GOT3 (cell line): ENCODE data around the gene PCBP3.

Experiments
- DNase-seq: peaks from one replicate; lab custom pipeline; 2025; ENCODE audit warnings: mixed read lengths; lab: John Stamatoyannopoulos, UW

PCBP3 gene

GRCh38 chr21:45910548-45911221 lies 267.2 kb downstream of the PCBP3 start:
- no peak for DNase-seq

- DNase-seq = no peak
Measured at GRCh38 chr21:45911806-45912325, 268.3 kb downstream of the PCBP3 start.

- DNase-seq = no peak
Measured at GRCh38 chr21:45912611-45913417, 269.3 kb downstream of the PCBP3 start.

- no peak for DNase-seq
Measured at GRCh38 chr21:45913418-45913765, 269.9 kb downstream of the PCBP3 start.

- DNase-seq = no peak
Measured at GRCh38 chr21:45913886-45914285, 270.4 kb downstream of the PCBP3 start.

GRCh38 chr21:45914321-45914845 lies 270.9 kb downstream of the PCBP3 start:
- no peak for DNase-seq

GRCh38 chr21:45916011-45916840 lies 272.7 kb downstream of the PCBP3 start:
- no peak for DNase-seq

GRCh38 chr21:45917241-45917640 lies 273.7 kb downstream of the PCBP3 start:
- DNase-seq = no peak

- DNase-seq = no peak
Measured at GRCh38 chr21:45918011-45918410, 274.5 kb downstream of the PCBP3 start.

GRCh38 chr21:45918835-45919447 lies 275.4 kb downstream of the PCBP3 start:
- DNase-seq = no peak

- DNase-seq = no peak
Measured at GRCh38 chr21:45919593-45919992, 276.1 kb downstream of the PCBP3 start.

- DNase-seq = no peak
Measured at GRCh38 chr21:45920824-45921600, 277.5 kb downstream of the PCBP3 start.

- DNase-seq = no peak
Measured at GRCh38 chr21:45921917-45922316, 278.4 kb downstream of the PCBP3 start.

GRCh38 chr21:45922648-45923047 lies 279.1 kb downstream of the PCBP3 start:
- no peak for DNase-seq

GRCh38 chr21:45923146-45923545 lies 279.6 kb downstream of the PCBP3 start:
- peak; percentile 9 for DNase-seq

- no peak for DNase-seq
Measured at GRCh38 chr21:45926281-45926680, 282.8 kb downstream of the PCBP3 start.

- DNase-seq = no peak
Measured at GRCh38 chr21:45927032-45927431, 283.5 kb downstream of the PCBP3 start.

- DNase-seq = no peak
Measured at GRCh38 chr21:45927851-45928850, 284.6 kb downstream of the PCBP3 start.

- no peak for DNase-seq
Measured at GRCh38 chr21:45929449-45929848, 285.9 kb downstream of the PCBP3 start.
